HT-29 (cell line): ENCODE measurements around the gene TMEM273. TPM values are rescaled to one million over a fixed set of nuclear protein-coding genes. Genes with fewer than 3 reads are reported as not detected.

Experiments
- DNase-seq: peaks from one replicate; pipeline ENCODE4 v3.0.0-alpha.2; 2015; ENCODE audit warnings: low spot score
- total RNA-seq: library from RNA; depleted of rRNA; stranded (reverse); fragments of >200 nt; shearing (Covaris generic); gene quantifications from 2 replicates; pipeline ENCODE4 v1.2.3, GENCODE V29; 2014; rRNA removed

The TMEM273 gene, protein sequence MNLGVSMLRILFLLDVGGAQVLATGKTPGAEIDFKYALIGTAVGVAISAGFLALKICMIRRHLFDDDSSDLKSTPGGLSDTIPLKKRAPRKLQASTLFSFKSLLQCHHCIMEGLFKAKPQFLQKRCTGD
- not detected in 2 replicates for total RNA-seq

DNA sequence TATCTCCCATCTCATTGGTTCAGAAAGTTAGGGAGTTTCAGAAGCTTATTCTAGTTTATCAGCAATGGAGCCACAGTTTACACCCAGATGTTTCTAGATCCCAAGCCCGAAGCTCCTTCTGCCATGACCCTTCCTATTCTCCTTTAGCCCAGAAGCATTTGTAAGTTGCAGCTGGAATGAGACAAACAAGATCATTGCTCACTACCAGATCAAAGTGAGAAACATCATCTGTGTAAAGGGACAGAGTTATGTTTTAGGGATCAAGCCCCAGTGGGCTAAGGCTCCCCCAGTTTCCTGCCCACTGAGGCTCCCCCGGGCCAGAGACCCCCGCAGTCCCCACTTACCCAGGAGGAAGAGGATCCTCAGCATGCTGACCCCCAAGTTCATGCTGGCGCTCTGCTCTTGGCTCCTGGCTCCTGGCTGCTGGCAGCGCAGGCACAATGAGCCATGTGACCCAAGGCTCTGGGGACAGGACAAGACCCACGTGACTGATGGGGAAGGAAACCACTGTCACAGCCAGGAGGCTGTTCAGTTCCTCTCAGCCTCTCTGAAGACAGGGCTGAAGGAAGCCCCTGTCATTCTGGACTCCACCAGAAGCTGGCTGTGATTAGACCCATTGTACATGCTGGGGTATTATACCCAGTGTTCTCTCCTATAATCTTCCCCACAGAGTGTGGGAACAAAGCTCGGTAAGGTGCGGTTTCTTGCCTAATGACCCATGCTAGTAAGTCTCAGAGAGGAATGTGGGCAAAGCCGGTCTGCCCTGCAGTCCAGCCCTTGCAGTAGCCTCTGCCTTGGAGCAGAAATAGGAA, at the start of gene TMEM273:
TMEM273 (minus strand) TSS at position 442 of the 812 bp plus-strand sequence; CDS start at position 387, 55 bp downstream.
- DNase-seq = no peak

DNA sequence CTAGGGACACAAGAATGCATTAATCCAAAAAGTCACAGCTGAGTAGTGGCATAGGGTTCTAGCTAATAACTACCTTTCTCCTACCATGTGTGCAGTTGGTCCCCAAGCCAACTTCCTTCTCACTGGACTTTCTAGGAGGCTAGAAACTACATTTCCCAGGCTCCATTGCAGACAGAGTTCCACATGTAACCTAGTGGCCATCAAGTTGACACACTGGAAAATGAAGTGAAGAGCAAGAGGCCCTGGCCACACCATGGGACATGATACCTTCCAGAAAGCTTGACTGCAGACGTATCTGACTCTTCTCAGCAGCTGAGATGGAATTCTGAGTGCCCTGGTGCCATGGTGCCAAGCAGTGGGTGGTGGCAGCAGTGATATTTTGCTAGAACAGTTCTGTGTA, 49.8 kb upstream of the TMEM273 start:
- DNase-seq = peak; percentile 26

DNA sequence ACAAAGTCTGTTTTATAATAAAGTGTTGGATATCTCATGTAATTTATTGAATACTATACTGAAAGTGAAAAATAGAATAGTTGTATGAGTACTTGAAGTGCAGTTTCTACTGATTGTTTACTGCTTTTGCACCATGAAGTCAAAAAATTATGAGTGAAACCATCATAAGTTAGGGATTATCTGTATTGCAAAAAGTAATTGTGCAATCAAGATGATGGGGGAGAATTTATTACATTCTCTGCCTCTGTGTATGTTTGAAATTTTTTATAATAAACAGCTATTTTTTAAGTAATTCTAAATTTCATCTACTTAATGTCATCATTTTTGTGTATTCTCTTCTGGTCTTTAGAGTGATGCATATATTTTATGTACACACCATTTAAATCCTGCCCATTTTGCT, 47.2 kb upstream of the TMEM273 start:
- DNase-seq = no peak

DNA sequence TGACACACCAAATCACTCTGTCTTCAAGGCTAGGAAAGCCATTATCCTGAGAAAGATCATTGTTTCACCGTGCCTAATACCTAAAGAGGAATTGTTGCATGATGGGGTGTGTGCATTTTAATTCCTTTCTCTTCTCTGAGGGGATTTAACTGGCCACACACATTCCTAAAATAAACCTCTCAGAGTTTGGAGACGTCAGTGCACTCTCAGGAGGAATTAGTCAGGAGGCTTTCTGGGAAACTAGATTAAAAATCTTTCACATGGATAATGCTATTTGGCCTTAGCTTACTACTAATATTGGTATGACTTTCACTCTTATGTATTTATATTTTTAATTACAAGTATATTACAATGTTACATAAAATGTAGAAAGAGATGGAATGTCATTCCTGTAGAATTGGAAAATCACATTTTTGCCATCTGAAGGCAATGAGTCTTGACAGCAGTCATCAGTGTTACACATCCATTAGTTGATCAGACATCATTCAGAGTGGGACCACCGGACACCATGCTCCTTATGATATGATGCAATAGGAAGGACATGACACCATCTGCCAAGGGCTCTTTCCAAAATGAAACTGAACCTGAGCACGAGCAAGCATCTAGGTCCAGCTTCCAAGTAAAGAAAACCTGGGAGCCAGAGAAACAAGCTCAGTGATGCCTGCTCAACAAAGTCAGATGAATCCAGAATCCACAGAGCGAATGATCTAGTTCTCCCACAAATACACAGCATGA, 43.1 kb upstream of the TMEM273 start:
- DNase-seq = no peak

DNA sequence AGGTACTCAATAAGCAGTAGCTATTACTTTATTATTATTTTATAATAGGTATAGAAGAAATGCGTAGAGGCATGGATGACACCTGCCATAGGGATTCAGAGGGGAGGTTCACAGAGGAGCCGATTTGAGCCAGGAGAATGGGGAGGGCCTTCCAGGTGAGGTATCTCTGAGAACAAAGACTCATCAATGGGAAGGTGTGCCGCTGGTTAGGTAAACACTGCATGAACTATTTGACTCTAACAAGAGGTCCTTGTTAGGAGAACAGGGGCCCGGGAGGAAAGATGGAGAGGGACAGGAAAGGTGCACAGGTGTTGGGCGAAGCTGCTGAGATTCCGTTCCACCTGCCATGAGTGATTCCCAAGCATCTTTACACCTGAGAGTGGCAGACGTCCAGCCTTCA, 41.8 kb upstream of the TMEM273 start:
- no peak for DNase-seq

DNA sequence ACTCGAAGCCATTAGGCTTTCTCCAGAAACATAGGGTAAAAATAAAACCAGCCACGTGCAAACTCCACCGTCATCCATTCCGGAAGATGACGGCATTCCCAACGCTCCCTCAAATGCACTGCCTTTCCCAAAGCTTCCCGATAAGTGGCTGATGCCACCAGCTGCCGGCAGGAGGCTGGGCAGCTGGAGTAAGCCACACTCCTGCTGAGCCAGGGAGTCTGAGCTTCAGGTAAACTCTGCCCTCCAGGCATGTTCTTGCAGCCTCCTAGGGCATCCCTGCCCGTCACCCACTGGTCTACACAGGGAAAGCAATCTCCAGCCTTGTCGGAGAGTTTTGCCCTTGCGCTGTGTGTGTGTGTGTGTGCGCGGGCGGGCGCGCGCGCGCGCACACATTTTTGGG, 40.5 kb upstream of the TMEM273 start:
- no peak for DNase-seq

DNA sequence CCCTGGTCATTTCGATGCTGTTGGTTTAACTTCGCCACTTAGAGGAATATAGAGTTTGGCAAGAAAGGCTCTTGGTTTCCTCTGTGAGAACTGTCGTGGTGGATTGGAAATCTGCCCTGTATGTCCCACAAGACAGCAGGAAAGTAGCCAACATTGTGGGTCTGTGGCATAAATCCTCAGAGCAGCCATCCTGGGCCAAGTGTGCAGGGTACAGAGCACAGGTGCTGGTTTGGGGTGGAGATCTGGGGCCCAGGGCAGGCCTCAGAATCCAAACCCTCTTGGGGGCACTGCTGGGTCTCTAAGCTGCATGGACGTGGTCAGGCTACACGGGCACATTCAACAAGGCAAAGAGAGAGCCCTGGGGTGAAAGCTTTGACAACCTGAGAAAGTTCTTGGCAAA, 39.2 kb upstream of the TMEM273 start:
- DNase-seq = no peak

DNA sequence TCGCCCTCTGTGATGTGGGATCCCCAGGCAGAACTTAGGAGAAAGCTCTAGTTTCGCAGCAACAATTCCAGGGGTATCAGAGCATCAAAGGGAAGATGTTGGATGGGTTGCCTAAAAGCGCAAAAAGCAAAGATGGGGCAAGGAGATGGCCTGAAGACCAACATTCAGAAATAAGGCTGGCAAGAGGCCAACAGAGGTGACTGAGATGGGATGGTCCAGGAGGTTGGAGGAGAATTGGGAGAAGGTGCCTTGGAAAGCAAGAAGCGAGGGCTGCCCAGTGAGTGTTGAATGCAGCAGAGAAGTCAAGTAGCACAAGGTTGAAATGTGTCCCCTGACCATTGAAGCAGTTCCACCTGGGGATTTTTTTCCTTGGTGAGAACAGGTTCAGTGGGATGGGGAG, 38.4 kb upstream of the TMEM273 start:
- DNase-seq = no peak

DNA sequence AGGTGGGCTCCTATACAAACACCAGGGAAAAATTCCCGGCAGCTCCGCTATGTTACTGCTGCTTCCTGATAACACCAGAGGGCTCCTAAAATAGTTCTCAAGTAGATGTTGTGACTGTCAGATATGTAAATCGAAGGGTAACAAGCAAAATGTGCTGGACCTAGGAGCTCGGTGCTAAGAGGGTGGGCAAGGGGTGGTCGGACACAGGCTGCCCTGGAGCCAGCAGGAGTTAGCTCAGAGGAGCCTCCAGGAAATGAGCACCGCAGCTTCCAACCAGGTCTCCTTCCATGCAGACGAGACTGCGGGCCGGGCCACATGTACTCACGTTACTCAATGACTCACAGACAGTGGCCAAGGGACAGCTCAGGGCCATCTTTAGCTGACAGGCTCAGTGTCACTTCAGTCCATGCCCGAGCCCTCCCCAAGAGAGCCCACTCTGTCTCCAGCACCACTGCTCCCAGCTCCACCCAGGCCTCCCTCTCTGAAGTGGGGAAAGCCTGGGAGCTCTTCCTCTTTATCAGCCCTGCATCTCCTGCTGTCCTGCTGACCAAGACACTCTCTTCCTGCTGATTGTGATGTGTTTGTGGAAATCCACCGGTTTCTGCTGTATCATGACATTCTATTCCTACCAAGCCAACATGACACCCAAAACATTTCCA, 37.2 kb upstream of the TMEM273 start:
- no peak for DNase-seq

DNA sequence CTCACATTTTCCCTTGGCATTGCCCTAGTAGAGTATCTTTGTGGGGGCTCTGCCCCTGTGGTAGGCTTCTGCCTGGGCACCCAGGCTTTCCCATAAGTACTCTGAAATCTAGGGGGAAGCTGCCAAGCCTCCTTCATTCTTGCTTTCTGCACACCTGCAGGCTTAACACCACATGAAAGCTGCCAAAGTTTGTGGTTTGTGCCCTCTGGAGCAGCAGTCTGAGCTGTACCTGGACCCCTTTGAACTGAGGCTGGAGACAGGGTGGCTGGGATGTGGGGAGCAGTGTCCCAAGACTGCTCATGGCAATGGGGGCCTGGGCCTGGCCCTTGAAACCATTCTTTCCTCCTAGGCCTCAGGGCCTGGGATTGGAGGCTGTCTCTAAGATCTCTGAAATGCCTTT, 35.0 kb upstream of the TMEM273 start:
- no peak for DNase-seq

DNA sequence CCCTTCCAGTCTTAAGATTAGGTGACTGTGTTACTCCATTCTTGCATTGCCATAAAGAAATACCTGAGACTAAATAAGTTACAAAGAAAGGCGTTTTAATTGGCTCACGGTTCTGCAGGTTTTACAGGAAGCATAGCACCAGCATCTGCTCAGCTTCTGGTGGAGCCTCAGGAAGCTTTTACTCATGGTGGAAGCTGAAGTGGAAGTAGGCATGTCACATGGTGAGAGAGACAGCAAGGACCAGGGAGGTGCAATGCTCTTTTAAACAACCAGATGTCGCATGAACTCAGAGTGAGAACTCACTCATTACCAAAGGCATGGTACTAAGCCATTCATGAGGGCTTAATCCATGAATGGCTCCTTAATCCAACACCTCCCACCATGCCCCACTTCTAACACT, 34.0 kb upstream of the TMEM273 start:
- peak; percentile 9 for DNase-seq

DNA sequence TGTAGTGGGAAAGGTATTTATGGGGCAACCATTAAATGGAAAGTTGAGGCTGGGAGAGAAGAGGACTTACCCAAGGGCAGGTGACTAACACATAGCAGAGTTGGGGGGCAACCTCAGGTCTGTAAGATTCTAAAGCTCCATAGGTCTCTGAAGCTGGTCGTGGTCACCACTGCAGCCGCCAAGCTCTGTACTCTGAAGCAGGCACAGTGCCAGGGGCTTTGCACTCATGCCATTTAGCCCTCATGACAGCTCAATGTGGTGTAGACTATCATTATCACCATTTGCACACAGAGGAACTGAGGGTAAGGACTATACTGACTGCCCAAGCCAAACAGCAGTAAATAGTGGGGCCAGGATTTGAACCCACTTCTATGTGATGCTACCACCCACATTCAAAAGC, 32.5 kb upstream of the TMEM273 start:
- DNase-seq = no peak

DNA sequence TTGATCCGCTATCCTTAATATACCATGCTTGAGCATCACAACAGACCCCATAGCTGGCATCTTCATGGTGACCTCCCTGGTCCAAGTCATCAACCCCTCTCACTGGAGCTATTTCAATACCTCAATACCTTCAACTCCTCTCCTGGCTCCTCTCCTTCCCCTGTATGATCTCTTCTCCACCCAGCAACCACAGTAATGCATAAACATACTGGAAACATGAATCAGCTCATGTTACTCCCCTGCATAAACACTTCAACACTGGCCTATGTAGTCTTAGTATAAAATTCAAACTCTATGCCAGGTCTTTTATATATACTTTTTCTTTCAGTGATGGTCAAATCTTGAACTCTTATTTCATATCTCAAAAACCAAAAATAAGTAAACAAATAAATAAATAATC, 31.8 kb upstream of the TMEM273 start:
- no peak for DNase-seq

DNA sequence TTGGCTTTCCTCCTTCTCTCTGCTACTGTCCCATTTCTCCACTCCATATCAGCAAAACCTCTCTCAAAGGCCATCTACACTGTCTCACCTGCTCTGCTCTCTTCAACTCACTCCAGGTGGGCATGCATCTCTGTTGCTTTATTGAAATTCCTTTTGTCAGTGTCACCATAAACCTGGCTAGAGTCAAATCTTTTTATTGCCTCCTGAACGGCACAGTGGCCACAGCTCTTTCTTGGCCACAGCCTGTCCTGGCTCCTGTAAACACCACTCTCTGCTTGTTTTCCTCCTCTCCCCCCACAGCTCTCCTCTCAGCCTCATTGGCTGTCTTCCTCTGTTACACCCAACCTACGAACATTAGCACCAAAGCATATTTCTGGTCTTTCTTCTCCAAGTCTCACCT, 31.1 kb upstream of the TMEM273 start:
- no peak for DNase-seq

DNA sequence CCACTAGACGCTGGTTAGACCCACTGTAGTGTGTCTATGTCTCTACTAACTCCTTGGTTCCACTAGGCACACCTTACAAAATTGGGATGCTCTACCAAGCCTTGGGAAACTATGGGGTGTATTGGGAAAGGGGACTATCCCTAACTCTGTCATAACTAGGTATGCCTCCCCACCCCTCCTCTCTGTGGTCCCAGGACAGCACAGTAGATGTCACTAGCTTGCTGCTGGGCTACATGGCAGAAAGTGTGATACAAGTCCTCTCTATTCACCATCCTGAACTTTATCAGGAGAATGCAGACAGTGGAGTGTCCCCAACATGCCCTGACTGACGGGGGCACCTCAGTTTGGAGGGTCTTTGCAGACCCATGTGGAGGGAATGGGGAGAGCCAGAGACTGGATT, 30.3 kb upstream of the TMEM273 start:
- no peak for DNase-seq

DNA sequence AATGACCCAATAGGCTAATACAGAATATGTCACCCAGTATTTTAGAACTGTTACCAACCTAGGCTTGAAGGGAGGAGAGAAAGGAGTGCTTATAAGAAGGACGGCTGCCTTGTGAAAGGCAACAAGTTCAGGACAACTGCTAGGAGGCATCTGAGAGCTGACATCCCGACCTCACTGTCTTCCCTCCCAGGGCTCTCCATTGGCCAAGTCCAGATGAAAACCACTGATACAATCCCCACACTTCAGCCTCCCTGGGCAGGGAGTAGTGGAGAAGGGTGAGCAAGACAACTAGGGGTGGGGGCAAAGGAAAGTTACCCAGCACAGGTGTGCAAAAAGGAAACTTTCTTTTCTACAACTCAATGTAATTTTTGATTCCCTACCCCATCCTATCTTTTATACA, 29.5 kb upstream of the TMEM273 start:
- no peak for DNase-seq

DNA sequence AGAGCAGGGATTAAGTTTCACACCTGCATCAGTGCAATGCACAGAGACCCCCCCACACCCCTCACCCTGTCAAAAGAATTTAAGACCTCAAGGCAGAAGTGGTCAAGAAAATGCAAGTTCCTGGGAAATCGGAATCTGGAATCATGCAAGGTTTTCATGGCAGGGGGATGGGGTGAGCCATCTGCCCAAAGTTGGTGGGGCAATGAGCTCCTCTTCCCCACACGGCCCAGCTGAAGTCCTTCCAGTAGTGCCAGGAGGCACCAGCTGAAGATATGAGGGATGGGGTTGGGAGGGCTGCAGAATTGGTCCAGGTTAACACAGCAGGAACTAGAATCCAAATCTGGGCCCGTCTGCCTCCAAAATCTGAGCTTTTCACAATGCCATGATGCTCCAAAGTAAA, 25.0 kb upstream of the TMEM273 start:
- DNase-seq = no peak

DNA sequence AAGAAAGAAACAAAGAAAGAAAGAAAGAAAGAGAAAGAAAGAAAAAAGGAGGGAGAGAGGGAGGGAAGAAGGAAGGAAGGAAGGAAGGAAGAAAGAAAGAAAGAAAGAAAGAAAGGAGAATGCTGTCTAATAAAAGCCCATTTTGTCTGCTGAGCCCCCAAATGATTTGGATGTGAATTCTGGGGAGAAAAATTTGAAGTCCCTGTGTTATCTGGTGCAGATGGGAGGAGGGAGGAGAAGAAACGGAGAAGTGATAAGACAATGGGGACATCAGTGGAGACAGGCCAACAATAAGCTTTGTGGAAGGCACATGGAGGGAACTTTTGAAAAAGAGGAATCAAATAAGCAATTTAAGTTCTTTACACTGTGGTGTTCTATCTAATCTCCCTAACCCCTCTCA, 24.6 kb upstream of the TMEM273 start:
- DNase-seq = no peak

DNA sequence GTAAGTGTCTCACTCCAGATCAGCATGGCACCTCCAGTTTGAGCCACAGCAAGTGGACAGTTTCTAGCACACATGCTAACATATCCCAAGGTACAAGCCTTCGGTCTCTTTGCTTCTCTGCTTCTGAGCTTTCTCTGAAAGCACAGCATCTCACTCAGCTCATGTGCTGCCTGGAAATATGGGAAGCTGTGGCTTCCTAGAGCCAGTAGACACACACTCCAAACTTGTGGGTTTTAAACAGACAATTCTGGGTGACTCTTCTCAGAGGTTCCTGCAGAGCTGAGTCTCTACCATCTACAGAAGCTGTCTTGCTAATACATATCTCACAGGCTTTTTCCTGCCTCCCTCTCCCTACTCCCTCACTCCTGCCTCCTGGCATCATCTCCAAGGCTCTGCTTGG, 23.9 kb upstream of the TMEM273 start:
- DNase-seq = no peak

DNA sequence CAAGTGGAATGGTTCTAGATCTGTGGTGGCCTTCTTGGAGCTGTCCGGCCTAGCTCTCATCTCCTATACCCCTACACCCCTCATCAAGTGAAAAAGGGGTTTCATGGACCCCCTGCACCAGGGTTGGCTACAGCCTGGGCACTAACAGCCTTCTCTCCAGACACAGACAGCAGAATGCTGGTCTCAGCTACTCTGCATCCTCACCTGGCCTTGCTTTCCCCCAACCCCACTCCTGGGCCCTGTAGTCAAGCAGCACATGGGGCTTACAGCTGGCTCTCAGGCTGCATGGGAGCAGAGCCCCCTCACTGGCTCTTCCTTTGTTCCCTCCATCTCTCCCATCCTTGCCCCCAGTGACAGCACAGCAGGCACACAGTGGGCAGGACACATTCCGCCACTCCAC, 20.8 kb upstream of the TMEM273 start:
- DNase-seq = no peak

DNA sequence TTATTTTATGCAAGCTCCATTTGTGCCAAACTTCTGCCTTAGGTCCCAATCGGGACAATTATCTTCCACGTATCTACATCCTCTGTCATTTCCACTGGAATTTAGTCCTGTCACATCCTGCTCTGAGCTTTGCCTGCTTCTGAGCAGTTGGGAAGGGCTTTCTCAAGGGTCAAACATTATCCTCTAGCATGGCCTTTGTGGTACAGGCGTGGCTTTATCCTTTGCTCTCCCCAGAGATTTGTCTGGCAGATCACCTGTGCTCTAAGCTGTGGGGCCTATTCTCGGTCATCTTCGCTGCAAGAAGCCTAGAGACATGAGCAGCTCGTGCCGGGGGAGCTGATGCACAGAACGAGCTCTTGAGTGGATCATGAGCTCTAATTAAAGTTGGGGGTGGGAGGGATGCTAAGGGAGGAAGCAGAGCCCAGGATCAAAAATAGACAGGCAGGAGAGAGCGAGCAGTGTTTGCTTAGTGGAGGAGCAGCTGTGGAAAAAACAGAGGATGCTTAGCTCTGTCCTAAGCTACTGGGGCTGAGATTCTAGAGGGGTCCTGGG, 19.8 kb upstream of the TMEM273 start:
- no peak for DNase-seq

DNA sequence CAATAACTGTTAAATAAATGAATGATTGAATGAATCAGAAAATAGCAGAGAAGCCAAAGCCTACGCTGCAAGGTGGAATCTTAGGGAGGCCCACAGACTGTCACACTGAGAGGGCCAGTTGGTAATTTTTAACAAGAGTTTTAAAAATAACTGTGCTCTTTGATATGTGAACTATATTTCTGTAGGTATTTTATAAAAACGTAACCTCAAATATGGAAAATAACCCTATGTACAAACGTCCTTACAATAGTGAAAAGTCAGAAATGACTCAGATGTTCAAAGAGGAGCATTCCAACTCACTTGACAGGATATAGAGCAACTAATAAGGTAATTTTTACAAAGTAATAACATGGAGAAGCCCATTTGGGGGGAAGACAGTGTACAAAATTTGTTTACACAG, 18.9 kb upstream of the TMEM273 start:
- DNase-seq = no peak
